HG02759 (cell line): ENCODE measurements around the gene PLCB3.

ENCODE experiments used
- ATAC-seq: cut with Tn5 transposase; IDR thresholded peaks from one replicate; pipeline ENCODE4 v1.9.1; 2021; ENCODE audit warnings: mild to moderate bottlenecking, moderate library complexity; ENCODE audit not compliant: unreplicated experiment

Gene PLCB3

DNA sequence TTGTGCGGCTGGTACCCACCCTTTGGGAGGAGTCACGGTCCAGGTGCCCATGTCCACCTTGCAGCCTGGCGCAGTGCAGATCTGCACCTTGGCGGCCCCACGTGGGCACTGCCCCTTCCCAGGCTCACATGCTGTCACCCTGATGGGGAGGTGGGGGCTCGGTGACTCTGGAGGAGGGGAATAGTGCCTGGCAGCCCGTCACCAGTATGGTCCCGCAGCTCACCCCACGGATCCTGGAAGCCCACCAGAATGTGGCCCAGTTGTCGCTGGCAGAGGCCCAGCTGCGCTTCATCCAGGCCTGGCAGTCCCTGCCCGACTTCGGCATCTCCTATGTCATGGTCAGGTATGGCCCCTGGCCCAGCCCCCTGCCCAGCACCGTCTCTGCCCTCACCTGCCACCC, 30.5 kb upstream of the PLCB3 start:
- ATAC-seq: no peak

DNA sequence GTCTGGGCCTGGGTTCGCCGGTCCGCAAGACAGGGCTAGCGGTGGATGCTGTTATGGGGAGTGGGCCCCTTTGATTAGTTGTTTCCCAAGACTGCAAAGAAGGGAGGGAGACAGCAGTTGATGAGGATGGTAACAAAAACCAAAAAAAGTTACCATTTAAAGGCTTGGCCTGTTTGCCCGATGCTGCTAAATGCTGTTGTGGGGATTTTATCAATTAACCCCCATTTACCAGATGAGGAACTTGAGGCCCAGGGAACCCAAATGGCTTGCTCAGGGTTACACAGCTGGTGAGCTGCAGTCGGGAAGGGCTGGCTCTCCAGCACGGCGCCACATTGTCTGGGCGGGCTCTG, 28.7 kb upstream of the PLCB3 start:
- ATAC-seq: no peak

DNA sequence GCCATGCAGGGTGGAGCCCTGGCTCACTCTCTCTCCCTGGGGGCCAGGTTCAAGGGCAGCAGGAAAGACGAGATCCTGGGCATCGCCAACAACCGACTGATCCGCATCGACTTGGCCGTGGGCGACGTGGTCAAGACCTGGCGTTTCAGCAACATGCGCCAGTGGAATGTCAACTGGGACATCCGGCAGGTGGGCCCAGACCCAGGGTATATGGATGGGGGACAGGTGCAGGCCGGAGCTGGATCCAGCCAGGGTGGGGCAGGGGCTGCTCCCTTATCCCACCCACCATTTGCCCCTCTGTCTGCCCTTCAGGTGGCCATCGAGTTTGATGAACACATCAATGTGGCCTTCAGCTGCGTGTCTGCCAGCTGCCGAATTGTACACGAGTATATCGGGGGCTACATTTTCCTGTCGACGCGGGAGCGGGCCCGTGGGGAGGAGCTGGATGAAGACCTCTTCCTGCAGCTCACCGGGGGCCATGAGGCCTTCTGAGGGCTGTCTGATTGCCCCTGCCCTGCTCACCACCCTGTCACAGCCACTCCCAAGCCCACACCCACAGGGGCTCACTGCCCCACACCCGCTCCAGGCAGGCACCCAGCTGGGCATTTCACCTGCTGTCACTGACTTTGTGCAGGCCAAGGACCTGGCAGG, 28.2 kb upstream of the PLCB3 start:
- ATAC-seq: no peak

DNA sequence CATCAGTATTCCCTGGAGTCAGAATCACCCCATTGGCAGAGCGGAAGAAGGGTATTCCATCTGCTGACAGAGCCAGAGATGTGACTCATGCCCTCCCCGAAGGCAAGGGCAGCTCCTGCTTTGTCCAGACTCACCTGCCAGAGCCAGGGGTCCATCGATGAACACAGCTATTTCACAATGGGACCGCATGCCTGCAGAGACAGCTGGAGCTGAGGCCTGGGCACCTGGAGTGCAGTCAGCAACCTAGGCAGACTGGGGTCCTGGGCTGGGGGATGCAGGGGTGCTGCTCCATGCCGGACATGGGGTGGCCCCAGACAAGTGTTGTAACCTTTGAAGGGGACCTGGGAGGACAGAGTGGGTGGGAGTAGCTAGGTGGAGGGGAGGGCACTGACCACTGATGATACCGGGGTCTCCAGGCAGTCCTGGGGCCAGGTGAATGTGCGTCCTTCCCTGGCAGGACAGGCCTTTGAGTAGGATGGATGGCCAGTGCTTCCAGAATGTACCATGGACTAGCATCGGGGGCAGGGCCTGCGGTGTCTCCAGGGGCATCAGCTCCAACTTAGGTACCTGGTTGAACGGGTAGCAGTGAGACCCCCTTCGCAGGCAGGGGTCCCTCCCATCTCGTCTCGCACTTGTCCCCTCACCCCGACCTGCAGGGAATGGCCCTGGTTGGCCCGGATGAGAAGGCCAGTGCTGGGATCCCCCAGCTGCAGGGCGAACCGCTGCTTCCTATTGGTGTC, 27.0 kb upstream of the PLCB3 start:
- ATAC-seq: no peak

DNA sequence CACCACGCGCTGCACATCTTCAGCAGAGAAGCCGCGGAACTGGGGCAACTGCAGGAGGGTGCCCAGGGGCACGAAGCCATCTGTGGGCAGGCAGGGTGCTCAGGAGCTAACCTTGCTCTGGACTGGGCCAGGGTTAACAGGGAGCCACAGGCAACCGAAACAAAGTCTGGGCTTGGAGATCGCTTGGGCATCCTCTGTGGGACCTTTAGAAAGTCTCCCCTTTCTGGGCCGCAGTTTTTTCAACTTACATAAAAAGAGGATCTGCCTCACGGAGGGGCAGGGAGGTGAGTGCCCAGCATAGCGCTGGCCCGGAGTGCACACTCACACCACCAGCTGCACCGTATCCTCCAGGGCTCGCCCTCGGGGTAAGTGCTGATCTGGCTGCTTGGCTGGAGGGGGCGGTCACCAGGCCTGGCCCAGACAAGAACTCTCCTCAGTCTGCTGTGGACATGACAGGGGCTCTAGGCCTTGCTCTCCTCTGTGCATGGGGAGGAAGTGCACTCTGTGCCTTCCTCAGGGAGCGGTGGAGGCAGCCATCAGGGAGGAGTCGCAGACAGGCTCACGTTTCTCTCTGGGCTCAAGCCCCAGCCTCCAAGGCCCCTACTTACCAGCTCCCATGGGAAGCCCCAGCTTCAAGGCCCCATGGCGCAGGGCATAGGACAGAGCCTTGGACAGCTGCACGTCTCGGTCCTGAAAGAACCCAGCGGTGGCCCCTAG, 26.3 kb upstream of the PLCB3 start:
- no peak for ATAC-seq

DNA sequence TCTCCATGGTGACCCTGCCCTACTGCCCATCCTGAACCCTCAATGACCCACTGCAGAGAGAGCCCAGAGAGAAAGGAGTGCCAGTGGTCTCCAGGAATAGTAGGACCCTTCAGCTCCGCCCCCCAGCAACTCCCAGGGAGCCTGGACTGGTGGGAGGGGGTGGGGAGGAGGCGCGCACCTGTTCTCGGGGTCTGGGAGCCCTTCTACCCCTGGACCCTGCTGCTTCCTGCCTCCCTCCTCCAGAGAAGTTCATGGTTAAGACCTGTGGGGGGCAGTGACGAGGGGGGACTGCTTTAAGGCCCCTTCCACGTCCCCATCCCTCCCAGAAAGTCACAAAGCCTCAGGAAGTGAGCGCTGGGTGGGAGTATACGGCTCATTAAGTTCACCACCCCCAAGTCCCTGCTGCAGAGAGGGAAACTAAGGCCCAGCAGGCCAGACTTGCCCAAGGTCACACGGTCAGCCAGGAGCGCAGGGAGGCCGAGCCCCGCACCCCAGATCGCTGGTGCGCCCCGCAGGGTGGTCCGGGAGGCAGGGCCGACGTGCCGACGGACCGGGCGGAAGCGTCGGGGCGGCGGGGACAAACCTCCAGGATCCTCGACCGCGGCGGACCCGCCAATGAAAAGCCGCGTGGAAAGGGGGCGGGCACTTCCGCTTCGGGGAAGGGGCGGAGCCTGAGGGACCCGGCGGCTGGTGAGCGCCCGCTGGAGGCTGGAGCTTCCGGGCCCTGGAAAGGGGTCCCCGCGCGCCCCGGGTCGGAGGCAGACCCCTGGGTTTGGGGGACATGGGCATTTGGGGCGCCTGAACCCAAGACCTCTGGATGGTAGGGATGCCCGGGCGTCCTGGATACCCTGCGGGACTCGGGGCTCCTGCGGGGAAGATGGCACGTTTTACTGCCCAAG, 25.5 kb upstream of the PLCB3 start, which contains the start of the genes NUDT22 and TRPT1:
Gene NUDT22 (plus strand): TSS at position 667 of the 899 bp plus-strand sequence. CDS start 379 bp downstream, outside the sequence.
Gene TRPT1 (minus strand): TSS at position 579 of the 899 bp plus-strand sequence. CDS start 326 bp downstream, at position 253.
- ATAC-seq: peak; percentile 46

DNA sequence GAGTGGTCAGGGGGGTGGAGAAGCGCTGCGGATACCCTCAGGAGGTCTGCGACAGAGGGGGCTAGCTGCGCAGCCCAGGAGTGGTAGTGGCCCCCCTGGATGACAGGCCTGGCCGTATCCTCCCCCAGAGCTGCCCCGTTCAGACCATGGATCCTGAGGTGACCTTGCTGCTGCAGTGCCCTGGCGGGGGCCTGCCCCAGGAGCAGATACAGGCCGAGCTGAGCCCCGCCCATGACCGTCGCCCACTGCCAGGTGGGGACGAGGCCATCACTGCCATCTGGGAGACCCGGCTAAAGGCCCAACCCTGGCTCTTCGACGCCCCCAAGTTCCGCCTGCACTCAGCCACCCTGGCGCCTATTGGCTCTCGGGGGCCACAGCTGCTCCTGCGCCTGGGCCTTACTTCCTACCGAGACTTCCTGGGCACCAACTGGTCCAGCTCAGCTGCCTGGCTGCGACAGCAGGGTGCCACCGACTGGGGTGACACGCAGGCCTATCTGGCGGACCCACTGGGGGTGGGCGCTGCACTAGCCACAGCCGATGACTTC, 24.8 kb upstream of the PLCB3 start:
- ATAC-seq: peak; percentile 32

DNA sequence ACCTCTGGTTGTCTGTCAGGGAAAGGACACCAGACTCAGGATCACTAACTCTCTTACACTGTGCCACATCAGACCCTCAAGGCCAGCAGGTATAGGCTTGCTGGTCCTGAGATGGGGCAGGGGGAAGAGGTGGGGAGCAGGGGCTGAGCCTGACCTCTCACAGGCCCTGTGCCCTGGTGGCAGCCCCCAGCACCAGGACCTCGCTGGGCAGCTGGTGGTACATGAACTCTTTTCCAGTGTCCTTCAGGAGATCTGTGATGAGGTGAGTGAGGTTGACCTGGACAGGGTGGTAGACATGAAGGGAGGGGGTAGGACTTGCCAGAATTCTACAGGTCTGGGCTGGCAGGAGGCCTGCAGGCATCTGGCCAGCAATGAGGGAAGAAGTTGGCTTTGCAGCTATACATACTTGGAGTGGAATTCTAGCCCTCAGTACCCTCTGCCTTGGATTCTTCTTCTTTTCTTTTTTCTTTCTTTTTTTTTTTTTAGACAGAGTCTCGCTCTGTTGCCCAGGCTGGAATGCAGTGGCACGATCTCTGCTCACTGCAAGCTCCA, 23.8 kb upstream of the PLCB3 start:
- ATAC-seq: no peak

DNA sequence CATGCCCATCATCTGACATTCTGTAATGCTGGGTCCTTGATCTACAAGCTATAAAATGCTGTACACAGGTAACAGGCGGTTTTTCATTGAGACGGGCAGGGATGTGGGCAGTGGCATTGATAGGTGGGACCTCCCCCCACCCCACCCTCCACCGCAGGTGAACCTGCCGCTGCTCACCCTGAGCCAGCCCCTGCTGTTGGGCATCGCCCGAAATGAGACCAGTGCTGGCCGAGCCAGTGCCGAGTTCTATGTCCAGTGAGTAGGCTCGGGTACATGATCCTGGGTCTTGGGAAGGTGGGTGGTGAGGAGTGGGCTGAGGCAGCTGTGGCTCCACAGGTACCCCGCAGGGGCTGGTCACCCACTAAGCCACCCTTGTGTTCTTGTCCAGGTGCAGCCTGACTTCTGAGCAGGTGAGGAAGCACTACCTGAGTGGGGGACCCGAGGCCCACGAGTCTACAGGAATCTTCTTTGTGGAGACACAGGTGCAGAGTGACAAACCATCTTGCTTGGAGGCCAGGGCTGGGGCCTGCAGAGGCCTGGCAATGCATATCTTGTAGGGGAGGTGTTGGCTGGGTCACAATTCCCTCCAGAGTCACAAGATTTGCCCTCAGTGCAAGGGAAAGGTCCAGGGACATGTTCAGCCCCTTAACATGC, 22.1 kb upstream of the PLCB3 start:
- no peak for ATAC-seq

DNA sequence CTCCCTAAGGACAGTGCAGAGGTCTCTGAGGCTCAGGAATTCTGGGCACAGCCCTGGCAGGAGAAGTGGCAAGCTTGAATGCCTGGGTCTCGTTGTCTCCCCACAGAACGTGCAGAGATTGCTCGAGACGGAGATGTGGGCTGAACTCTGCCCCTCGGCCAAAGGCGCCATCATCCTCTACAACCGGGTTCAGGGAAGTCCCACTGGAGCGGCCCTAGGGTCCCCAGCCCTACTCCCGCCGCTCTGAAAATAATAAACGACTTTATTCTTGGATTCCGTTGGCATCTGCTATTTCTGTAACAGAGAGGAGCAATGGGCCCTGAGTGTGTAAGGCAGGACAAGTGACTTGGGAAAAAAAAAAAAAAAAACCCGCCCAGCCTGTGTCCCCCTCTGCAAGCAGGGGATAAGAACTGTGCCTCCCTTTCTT, 21.6 kb upstream of the PLCB3 start:
- no peak for ATAC-seq

DNA sequence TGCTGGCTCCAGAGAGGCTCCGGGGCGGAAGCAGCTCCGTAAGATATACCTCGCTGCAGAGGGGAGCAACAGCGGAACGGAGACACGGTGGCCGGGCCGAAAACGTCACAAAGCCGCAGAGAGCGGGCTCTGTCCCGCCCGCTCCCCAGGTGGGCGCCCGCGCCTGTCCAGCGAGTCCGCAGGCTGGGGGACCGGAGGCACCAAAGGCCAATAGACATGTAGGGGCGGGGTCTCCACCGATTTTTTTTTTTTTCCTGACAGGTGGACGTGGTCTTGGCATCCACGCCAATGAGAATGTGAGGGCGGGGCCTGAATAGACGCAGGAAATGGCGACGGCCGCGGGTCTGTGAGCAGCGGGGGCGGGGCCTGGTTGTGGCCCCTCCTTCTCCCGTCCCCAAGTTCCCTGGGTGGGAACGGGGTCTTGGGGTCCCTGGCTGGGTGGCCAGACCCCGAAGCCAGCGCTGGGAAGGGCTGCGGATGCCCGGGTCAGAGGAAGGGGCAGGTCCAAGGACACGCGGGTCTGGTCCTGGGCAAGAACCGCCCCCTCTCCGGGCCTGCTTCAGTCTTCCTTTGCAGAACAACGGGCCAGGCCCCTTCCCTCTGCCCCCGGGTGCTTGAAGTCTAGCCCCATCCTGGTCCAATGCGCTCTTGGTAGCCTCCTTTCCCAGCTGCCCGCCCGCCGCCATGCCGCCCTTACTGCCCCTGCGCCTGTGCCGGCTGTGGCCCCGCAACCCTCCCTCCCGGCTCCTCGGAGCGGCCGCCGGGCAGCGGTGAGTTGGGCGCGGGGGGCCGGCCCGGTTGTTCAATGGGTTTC, 21.0 kb upstream of the PLCB3 start, which contains the start of gene DNAJC4:
Gene DNAJC4 (plus strand): TSS at position 378 of the 814 bp plus-strand sequence. CDS start 307 bp downstream, at position 685.
- ATAC-seq: peak; percentile 43

DNA sequence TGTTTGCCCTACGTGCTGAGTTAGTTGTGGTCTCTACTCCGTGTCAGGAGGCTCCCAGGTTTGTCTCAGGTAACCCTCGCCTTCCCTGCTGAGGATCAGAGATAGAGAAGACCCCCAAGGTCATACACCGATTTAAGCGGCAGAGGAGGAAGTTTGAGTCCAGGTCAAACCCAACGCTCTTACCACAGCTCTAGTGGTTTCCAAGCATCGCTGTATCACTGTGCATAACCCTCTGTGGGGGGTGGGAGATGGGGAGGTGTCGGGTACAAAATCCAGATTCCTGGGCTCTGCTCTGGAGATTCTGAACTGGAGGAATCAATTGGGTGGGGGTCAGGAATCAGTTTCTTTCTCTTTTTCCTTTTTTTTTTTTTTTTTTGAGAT, 20.4 kb upstream of the PLCB3 start:
- no peak for ATAC-seq

DNA sequence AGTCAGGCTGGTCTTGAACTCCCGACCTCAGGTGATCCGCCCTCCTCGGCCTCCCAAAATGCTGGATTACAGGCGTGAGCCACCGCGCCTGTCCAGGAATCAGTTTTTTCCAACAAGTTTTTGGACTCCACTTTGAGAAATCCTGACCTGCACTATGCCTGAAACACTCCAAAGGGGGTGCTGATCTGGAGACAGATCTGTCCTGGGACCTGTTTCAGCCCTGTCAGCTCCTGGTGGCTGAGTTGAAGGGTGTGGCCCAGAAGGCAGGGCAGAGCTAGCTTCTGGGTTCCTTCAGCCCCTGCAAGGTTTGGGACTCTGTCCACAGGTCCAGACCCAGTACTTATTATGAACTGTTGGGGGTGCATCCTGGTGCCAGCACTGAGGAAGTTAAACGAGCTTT, 19.8 kb upstream of the PLCB3 start:
- ATAC-seq: no peak

DNA sequence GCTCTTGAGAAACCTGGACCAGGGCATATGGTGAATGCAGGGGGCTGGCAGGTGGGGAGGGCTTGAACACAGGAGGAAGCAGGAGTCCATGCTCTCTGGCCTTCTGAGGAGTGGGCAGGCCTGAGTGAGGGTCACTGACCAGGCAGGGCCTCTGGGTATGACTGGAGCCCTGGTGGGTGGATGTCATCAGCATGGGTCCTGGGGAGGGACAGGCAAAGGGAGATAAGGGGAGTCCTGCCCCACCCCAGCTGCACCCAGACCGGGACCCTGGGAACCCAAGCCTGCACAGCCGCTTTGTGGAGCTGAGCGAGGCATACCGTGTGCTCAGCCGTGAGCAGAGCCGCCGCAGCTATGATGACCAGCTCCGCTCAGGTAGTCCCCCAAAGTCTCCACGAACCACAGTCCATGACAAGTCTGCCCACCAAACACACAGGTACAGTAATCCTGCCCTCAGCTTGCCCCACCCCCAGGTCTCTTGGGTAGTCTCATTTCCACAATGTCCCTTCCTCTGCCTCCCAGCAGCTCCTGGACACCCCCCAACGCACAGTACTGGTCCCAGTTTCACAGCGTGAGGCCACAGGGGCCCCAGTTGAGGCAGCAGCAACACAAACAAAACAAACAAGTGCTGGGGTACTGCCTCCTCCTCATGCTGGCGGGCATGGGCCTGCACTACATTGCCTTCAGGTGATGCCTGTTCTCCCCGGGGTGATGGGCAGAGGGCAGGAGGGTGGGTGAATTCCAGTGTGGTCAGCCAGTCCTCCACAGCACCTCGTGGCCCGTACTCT, 19.0 kb upstream of the PLCB3 start:
- ATAC-seq: no peak

DNA sequence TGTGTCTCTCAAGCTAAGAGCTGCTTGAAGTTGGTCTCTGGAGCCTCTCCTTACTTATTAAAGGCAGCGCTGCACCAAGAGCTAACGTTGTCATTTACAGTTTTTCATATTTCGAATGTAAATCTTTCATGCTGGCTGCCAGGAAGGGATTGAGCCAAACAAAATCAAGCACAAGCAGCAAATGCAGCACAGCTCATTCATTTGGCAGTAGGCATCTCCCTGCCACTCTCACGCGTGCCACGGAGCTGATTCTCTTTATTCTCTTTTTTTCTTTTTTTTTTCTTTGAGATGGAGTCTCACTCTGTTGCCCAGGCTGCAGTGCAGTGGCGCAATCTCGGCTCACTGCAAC, 18.4 kb upstream of the PLCB3 start:
- no peak for ATAC-seq

DNA sequence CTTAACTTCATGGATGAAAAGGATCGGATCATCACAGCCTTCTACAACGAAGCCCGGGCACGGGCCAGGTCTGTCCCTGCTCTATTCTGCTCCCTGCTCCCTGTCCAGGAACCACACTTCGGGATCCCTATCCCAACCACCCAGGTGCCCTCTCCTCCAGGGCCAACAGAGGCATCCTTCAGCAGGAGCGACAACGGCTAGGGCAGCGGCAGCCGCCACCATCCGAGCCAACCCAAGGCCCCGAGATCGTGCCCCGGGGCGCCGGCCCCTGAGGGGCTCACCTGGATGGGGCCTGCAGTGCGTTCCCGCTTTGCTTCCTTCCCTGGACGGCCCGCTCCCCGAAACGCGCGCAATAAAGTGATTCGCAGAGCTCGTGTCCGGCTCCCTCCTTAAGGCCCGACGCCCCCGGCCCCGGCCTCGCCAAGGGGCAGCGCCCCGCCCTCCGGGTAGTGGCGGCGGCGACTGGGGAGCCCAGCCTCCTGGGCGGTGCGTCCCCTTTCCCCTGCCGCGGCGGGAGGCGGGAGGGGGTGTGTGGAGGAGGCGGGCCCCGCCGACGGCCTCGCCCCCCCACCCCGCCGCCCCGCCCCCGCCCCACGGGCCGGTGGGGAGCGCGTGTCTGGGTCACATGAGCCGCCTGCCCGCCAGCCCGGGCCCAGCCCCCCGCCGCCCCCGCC, 17.3 kb upstream of the PLCB3 start, which contains the start of gene VEGFB:
Gene VEGFB (plus strand): TSS at position 672 of the 674 bp plus-strand sequence. CDS start 250 bp downstream, outside the sequence.
- ATAC-seq: peak; percentile 42

DNA sequence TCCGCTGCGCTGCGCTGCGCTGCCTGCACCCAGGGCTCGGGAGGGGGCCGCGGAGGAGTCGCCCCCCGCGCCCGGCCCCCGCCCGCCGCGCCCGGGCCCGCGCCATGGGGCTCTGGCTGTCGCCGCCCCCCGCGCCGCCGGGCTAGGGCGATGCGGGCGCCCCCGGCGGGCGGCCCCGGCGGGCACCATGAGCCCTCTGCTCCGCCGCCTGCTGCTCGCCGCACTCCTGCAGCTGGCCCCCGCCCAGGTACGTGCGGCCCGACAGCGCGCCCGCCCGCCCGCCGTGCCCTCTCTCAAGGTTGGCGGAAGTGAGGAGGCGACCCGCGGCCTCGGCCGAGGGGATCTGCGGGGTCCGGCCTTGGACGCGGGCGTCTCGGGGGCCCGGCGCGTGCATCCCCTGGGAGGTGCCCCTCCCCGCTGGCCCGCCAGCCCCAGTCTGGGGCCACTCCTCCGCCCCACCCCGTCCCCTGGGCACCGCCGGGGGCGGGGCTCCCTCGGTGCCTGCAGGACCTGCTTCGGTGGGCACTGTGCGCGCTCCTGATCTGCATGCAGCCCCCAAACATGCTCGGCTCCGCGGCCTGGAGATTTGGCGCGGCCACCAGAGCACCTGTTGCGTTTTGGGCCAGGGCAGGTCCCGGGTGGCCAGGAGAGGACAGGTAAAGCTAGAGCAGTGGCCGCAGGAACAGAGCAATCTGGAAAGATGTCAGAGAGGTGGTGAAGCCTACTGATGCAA, 16.5 kb upstream of the PLCB3 start:
- ATAC-seq: peak; percentile 37
